Activated CD4-positive, alpha-beta T cell treated with anti-CD3 and anti-CD28 coated beads, Interleukin-2, amount 50 U/mL, for 16 hours (primary cell): Measurements from ENCODE around the gene ITM2C.
A peak's percentile ranks its signal among the peaks of the same experiment; 100 is the strongest.

Source experiments
- DNase-seq: peaks from one replicate; pipeline ENCODE4 v3.0.0-alpha.2; 2020

ITM2C gene

GRCh38 chr2:230893841-230894781 is 29.4 kb downstream of the ITM2C start:
- DNase-seq: no peak

GRCh38 chr2:230895536-230896345 is 31.0 kb downstream of the ITM2C start:
- DNase-seq: no peak

DNA sequence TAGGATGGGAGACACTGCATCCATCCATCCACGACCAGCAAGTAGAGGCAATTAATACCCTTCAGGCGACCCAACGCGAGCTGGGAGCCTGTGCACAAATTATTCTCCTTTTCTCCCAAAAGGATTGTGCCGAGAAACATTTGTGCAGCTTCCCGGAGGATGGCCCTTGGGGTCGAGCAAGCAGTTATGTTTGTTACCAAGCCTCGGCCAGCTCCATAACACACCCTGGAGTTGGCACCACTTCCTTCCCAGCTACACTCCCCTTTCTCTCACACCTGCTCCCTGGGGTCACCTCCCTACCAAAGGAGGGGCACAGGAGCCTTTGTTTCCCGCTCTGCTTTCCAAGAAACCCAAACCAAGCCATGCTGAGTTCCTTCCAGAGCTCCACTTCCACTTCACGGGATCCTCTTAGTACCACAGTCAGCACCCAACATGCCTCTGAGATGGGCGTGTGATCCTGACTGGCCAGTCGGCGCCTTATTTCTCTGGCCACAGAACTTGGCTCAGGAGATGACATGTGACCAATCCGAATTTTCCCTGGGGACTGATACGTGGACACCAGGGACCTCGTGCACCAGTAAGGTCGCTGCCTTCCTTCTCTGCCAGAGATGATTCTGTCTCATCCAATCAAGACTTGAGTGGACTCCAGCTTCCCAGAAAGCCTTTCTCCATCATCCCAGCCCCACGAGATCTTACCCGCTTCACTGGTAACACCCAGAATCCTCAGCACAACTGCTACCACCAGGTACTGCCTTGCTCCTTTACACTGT is 31.8 kb downstream of the ITM2C start:
- DNase-seq: no peak

DNA sequence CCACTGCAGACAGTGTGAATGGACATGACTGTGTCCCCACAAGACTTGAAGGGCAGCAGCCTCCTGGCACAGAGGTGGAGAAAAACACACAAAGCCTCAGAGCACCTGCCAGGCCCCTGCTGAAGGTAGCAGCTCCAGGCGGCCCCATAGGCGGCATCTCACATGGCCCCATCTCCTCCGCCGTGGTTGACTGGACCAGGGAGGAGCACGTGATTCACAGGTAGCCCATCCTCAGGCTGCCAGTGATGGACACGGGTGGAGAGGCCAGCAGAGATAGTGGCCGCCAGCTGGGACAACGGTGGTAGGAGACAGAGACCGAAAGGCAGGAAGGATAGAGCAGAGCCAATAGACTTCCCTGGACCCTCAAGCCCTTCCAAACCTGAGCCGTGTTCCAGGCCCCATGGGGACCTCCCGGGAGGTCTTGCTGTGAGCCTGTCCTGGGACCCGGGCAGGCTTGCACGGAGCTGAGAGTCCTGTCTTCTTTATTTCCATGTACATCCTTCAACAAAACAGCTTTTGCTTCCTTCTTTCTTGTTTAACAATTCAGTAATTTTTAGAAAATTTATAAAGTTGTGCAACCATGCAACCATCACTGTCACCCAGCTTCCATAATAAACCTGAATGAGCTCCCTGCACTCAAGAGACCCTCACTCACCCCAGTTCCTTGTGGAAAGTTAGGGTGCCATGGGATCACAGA is 33.4 kb downstream of the ITM2C start:
- DNase-seq: no peak

- no peak for DNase-seq
Measured at GRCh38 chr2:230898713-230899091, 34.0 kb downstream of the ITM2C start.

DNA sequence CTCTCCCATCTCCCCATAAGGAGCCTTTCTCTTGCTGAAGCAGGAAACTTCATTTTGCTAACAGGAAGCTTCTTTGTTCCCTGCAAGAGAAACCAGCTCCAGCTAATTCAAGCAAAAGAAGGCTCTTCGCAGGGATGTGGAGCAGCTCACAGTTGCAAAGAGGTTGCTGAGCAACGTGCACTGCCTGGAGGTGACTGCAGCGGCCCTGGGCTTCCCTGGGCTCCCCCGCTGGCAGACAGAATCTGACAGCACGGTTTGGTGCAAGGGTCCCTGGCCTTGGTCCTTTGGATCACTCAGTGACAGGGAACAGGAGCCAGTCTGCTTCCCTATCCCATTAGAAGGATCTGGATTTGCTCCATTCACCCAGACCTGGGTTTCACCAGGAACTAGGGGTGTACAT is 34.5 kb downstream of the ITM2C start:
- DNase-seq: no peak

DNA sequence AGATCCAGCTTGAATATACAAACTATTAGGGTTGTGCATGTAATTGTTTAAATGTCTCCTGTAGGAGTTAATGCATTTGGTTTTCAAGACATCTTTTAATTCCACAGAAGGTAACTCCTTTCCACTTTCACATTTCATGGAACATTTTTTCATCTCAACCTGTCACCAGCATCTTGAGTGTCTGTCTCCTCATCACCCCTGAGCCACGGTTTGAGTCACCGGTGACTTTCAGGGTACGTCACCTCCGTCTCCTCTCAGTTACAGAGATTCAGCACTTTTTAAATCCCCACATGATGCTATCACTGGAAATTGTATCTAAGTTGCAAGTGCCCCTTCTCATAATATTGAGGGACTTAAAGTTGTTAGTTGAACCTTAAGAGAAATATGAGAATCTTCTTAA is 35.0 kb downstream of the ITM2C start:
- peak; percentile 79 for DNase-seq

GRCh38 chr2:230900336-230900995 is 35.7 kb downstream of the ITM2C start:
- DNase-seq: no peak

DNA sequence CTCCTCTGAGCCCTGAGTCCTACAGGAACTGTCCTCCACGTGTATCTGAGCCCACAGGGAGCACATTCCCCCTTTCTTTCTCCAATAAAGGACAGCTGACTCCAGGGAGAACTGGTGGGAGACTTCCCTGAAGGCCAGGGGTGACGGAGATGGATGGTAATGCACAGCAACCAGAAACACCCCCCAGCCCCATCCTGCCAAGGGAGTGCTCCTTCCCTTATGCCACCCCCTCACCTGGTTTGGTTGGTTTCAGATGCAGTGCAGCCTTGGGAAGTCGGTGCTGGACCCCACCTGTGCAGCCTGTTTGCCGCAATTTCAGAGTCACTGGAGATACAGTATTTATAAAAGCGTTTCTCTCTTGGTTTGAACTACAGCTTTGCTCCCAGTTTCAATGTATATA is 36.3 kb downstream of the ITM2C start:
- DNase-seq: no peak

DNA sequence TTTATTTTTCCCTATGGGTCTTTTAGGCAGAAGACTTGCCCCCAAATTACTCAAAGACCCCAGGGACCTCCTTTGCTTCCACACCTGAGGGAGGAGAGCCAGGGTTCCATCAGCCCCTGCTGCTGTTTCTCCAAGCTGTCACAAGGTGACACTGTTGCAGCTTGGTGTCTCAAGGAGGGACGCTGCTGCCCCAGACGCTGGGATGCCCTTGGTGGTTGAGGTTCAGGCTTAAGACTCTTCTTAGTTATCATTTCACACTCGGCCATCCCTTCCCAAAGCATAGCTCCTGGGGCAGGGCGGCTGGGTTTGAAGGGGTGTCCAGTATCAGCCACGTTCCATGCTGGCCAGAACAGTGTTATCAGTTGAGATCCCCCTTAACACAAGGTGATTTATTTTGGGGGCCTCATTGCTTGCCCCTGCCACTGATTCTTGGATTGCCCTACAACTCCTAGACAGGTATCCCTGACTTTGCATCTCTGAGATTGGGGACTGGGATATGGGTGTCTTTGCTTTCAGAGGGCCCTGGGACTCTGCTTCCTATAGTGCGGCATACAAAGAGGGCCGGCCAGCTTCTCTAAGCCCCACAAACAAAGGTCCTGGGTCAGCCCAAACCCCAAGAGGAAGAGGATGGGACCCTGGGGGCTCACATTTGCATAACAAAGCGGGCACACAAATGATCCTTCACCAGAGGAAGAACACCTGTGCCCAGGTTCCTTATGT is 37.6 kb downstream of the ITM2C start:
- DNase-seq: peak; percentile 83

- no peak for DNase-seq
Measured at GRCh38 chr2:230903231-230904150, 38.7 kb downstream of the ITM2C start.

DNA sequence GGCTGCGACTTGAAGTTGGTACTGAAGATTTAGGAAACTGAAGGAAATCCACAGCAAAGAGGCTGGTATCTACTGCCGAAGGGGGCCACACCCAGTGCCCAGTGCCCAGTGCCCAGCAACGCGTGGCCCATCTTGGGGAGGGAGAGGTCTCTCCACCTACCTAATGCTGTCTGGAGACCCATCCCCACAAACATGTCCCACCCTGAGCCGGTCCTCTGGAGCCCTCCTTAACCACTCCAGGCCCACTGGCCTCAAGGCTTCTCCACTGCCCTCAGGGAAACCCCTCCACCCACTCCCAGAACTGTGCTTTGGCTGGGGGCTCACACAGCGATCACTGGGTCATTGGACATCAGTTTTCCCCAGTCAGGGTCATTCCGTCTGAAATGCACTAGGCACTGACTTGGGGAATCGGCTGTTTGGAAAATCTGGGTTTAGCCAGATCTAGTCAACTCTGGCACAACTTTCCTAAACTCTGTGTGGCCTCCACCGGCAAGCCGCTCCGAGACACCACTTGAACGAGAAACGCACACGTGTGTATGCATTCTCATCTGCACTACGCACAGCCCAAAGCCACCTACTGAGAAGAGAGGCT is 40.2 kb downstream of the ITM2C start:
- DNase-seq: no peak

GRCh38 chr2:230905448-230906421 is 41.0 kb downstream of the ITM2C start:
- DNase-seq: peak; percentile 92

GRCh38 chr2:230906471-230907230 is 41.9 kb downstream of the ITM2C start:
- no peak for DNase-seq

DNA sequence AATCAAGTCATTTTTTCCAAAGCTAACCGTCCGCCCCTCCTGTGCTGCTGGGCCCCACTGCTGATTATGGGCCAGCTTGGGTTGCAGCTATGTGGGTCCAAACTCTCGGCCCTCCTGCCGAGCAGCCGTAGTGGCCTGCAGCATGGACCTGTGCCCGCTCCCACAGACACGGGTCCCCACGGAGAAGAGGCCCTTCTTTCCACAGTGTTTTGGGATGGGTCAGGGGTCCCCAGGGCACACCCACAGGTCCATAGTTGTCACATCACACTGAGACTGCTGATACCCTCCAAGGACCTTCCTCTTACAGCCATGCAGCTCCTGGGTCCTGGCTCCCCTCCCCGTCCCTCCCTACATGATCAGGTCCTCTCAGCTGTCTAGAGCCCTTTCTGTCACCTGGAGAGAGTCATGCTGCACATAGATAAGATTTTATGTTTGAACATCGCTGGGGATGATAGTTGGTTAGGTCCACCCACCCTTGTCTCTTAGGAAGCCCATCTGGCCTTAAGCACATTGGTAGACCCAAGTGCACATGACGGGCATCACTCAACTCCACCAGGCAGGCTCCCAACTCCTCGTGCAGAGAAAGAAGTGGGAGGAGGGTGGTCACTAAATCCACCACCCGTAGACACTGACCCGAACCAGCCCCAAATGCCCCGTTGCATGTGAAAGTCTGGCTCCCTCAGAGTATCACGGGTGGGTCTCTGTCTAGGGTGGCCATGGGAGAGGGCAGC is 42.8 kb downstream of the ITM2C start:
- DNase-seq: no peak

GRCh38 chr2:230908092-230908594 is 43.4 kb downstream of the ITM2C start:
- no peak for DNase-seq
